SK-N-MC (cell line): ENCODE data around the gene ZNF770.

Experiments used
- DNase-seq: peaks from one replicate; pipeline ENCODE4 v3.0.0-alpha.2; 2011; ENCODE audit warnings: low read depth, low spot score
- H3K27ac ChIP-seq: fragments of 200-600 bp; sonication (generic); 2 replicates; pipeline ENCODE4 v1.5.1; 2016; ENCODE audit warnings: mixed run types
- H3K36me3 ChIP-seq: fragments of 200-600 bp; sonication (generic); 2 replicates; pipeline ENCODE4 v1.6.1; 2017; ENCODE audit warnings: antibody characterized with exemption, low read length, mixed read lengths; ENCODE audit not compliant: insufficient read depth
- H3K4me3 ChIP-seq: fragments of 200-600 bp; sonication (generic); 2 replicates; pipeline ENCODE4 v1.5.1; 2016
- H3K9ac ChIP-seq: fragments of 200-600 bp; sonication (generic); 2 replicates; pipeline ENCODE4 v1.8.0; 2017; ENCODE audit warnings: mixed run types, mixed read lengths; ENCODE audit not compliant: insufficient read length
- H3K9me3 ChIP-seq: fragments of 200-600 bp; sonication (generic); 2 replicates; pipeline ENCODE4 v1.6.1; 2017; ENCODE audit warnings: low read depth, mild to moderate bottlenecking, antibody characterized with exemption, low read length, moderate library complexity, mixed read lengths
- EZH2 ChIP-seq: fragments of 200-600 bp; sonication (generic); IDR thresholded peaks from one replicate; pipeline ENCODE4 v1.6.1; 2017; ENCODE audit warnings: antibody characterized with exemption
- FOXP2 ChIP-seq: optimal IDR thresholded peaks from 2 replicates; pipeline ENCODE3; 2011; ENCODE audit warnings: mild to moderate bottlenecking, moderate library complexity; ENCODE audit not compliant: insufficient read depth; ENCODE audit errors: extremely low read length, control extremely low read depth
- POLR2AphosphoS5 ChIP-seq: IDR thresholded peaks from 2 replicates; pipeline ENCODE4 v1.6.1; 2012; ENCODE audit warnings: mild to moderate bottlenecking, low read depth, low read length, borderline replicate concordance

The ZNF770 gene, protein sequence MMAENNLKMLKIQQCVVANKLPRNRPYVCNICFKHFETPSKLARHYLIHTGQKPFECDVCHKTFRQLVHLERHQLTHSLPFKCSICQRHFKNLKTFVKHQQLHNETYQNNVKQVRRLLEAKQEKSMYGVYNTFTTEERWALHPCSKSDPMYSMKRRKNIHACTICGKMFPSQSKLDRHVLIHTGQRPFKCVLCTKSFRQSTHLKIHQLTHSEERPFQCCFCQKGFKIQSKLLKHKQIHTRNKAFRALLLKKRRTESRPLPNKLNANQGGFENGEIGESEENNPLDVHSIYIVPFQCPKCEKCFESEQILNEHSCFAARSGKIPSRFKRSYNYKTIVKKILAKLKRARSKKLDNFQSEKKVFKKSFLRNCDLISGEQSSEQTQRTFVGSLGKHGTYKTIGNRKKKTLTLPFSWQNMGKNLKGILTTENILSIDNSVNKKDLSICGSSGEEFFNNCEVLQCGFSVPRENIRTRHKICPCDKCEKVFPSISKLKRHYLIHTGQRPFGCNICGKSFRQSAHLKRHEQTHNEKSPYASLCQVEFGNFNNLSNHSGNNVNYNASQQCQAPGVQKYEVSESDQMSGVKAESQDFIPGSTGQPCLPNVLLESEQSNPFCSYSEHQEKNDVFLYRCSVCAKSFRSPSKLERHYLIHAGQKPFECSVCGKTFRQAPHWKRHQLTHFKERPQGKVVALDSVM

DNA sequence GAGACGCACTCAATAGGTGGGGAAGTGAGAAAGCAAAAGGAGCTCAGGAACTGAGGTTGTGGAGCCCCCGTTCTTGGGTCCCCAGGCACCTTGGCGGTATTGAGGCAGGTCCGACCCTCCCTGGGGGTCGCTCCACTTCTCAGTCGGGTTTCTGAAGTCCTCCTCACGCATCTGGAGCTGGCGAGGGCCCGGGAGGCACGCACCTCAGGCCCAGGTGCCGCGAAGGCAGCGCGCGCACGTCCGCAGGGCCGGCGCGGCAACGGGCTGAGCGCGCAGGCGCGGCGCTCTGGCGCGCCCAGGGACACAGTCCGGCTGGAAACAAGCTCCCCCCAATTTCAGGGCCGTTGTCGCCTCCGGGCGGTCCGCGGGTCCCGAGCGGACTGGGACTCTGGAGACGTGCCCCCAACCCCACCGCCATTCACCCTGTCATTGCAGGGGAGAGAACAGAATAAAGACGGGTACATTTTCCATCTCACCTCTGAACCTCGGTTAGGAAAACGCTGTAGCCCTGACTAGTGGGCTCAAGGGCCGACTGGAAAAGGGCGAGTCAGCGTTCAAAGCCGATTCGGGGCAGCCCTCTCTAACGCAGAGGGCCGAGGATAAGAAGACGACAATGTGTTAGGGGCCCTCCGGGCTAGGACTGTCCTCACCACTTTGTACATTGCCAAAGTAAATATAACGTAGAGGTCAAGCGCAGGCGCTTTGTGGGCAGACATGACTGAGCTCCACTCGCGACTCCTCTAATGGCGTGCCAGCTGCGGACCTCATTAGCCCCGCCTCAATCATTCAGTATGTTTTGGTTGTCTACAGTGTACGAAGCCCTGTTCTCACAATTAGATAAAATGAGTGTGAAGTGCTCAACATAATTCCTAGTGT, at the start of gene ZNF770:
Gene ZNF770, minus strand, starts transcription at position 261 of the 876 bp plus-strand sequence. CDS start 4,853 bp downstream, outside the sequence.
- H3K36me3 ChIP-seq: peaks cover 27% of the 10 kb centered on the region

DNA sequence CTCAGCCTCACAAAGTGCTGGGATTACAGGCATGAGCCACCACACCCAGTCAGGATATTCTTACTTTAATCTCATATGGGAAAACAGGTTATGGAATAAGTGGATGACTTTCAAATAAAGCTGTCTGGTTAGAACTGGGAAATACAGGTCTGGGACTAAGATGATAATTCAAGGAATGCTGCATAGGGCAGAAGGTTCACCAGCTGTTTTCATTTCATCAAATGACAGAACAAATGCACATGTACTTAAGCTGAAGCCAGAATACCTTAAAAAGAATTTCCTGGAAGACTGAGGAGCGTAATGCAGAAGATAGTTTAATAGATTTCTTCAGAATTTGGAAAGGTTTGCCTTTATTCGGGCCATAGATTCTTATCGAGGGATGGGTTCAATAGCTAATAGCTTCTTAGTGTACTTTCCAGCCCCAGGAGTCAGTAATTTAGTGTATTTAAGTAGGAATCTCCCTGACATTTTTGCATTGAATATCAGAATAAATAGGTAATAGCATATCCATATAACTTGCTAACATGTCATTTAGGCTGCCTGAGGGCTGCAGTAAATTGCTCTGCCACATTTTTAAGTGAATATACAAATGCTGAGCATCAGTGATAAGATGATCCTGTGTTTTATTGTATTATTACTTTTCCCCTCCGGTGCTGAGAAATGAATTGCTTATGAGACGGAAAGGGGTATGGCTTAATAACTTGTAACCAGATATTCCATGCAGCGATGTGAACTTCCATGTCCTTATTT, 40.3 kb upstream of the ZNF770 start:
- Histone ChIP-seq H3K4me3 (no peak overlapping the region), H3K9me3 (no peaks in the 10 kb centered on the region), H3K36me3 (no peaks in the 10 kb centered on the region), H3K9ac (no peak overlapping the region), H3K27ac (no peak overlapping the region)
- no peak for TF ChIP-seq EZH2
- no peak for TF ChIP-seq FOXP2
- no peak for TF ChIP-seq POLR2AphosphoS5
- DNase-seq: no peak

More for the DNA sequence above, at the start of gene ZNF770:
- H3K4me3 ChIP-seq: peak within 1 kb of the TSS; percentile 100
- TF ChIP-seq POLR2AphosphoS5 (peak; percentile 88), EZH2 (no peak), FOXP2 (peak; percentile 65)
- peak within 1 kb of the TSS; percentile 99 for H3K9ac ChIP-seq
- H3K9me3 ChIP-seq: no peaks in the 10 kb centered on the region
- peak; percentile 22 for DNase-seq
- H3K27ac ChIP-seq: peak within 1 kb of the TSS; percentile 89

DNA sequence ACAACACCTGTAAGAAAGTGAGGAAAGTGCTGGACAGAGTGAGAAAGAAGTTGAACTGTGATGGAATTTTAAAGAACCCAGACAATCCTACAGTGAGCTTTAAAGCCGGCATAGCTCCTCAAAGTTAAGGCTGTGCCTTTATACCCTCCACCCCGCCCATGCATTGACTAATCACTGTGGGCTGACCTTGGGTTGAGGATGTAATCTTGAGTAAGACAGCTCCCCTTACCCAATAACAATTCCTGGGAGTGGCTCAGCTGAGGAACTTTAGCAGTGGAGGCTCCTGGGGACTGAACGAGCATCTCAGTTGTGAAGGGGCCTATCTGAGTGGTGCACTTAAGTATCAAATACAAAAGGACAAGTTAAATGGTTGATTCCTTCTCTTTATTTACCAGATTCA, 35.7 kb upstream of the ZNF770 start:
- Histone ChIP-seq H3K9me3 (no peaks in the 10 kb centered on the region), H3K36me3 (no peaks in the 10 kb centered on the region), H3K4me3 (no peak overlapping the region), H3K9ac (no peak overlapping the region), H3K27ac (no peak overlapping the region)
- DNase-seq: no peak
- no peak for TF ChIP-seq FOXP2
- TF ChIP-seq POLR2AphosphoS5: no peak
- TF ChIP-seq EZH2: no peak

DNA sequence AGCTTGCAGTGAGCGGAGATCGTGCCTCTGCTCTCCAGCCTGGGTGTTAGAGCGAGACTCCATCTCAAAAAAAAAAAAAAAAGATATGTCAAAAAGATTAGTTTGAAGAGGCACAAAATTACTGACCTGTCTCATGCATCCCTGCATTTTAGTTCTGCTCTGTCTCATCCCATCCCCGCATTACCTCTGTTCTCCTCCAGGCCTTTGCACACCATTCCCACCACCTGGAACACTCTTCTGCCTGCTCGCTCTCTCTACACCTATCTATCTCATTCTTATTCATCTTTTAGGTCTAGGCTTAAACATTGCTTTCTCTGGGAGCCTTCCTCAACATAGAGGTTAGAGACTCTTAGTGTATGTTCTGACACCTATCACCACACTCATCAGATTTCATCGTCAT, 32.9 kb upstream of the ZNF770 start:
- DNase-seq: no peak
- H3K9ac ChIP-seq: no peak overlapping the region

DNA sequence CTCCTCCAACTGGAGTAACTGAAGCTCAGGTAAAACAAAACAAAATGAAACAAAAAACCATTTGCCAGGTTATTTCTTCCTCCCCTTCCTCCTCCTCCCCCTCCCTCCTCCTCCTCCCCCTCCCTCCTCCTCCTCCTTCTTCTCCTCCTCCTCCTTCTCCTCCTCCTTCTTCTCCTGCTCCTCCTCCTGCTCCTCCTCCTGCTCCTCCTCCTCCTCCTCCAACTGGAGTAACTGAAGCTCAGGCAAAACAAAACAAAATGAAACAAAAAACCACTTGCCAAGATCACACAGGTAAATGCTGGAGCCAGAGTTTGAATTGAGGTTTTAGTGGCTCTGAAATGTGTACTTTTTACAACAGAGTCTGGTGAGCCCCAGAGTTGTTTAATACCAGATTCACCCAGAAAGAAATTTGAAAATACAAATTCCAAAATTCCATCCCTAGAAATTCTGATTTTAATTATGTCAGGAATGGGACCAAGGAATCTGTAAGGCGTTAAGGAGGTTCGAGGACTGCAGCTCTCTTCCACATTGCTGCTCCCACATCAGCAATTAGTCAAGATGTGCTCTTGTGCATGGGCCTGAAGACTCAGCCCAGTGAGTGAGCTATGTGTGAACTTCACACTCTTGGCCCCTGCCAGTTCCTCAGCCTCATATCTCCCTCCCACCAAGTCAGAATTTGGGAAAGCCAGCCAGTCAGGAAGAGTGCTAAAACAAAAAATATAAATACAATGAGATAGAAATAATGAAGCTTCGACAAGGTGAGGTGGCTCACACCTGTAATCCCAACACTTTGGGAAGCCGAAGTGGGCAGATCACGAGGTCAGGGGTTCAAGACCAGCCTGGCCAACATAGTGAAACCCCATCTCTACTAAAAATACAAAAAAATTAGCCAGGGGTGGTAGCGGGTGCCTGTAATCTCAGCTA, 31.6 kb upstream of the ZNF770 start:
- Histone ChIP-seq H3K9me3 (no peaks in the 10 kb centered on the region), H3K36me3 (no peaks in the 10 kb centered on the region), H3K4me3 (no peak overlapping the region; the same call in 1 of the 2 replicates), H3K27ac (no peak overlapping the region), H3K9ac (no peak overlapping the region)
- no peak for DNase-seq
- no peak for TF ChIP-seq POLR2AphosphoS5
- TF ChIP-seq EZH2: no peak
- TF ChIP-seq FOXP2: no peak

More for the DNA sequence above, 32.9 kb upstream of the ZNF770 start:
- H3K9me3 ChIP-seq: no peaks in the 10 kb centered on the region
- no peaks in the 10 kb centered on the region for H3K36me3 ChIP-seq
- no peak for TF ChIP-seq EZH2
- TF ChIP-seq FOXP2: no peak
- TF ChIP-seq POLR2AphosphoS5: no peak
- no peak overlapping the region for H3K27ac ChIP-seq
- H3K4me3 ChIP-seq: no peak overlapping the region

DNA sequence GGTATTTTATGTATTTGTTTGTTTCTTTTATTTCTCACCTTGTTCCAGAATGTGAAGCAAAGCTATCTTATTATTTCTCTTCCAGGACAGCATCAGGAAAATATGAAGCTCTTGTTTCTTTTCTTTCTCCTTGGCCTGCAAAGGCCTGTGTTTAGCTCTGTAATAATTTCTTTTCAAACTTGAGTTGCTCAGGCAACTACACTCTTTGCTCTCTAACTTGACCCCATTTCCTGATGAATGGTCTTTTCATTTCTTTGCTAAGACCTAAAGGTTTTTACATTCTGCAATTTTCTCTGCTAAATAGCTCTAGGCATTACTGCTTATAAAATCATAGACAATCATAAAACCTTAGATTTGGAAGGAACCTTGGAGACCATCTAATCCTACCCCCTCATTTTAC, 26.2 kb upstream of the ZNF770 start:
- Histone ChIP-seq H3K4me3 (no peak overlapping the region), H3K9ac (no peak overlapping the region), H3K27ac (no peak overlapping the region), H3K9me3 (no peaks in the 10 kb centered on the region), H3K36me3 (no peaks in the 10 kb centered on the region)
- DNase-seq: no peak
- no peak for TF ChIP-seq EZH2
- TF ChIP-seq FOXP2: no peak
- TF ChIP-seq POLR2AphosphoS5: no peak

DNA sequence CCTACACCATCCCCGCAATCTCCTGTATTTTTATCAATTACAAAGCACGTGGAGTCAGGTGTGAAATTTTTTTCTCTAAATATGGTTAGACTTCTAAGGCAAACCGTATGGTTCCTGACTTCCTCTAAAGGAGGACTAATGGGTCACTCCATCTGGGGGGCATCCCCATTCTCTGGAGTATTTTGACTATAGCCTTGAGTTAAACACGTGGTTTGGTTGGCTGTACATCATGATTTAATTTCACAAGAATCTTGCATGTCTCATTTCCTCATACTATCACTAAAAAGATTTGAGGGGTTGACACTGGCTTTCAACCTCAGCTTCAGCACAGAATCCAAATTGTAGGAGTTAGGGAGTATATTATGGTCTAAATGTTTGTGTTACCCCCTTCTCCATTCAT, 25.3 kb upstream of the ZNF770 start:
- H3K4me3 ChIP-seq: no peak overlapping the region
- no peaks in the 10 kb centered on the region for H3K36me3 ChIP-seq
- no peak for DNase-seq
- no peaks in the 10 kb centered on the region for H3K9me3 ChIP-seq
- H3K27ac ChIP-seq: no peak overlapping the region
- no peak for TF ChIP-seq FOXP2
- TF ChIP-seq EZH2: no peak
- TF ChIP-seq POLR2AphosphoS5: no peak
- no peak overlapping the region for H3K9ac ChIP-seq
